ENCODE data around the gene ZFAND3.

The ZFAND3 gene

DNA sequence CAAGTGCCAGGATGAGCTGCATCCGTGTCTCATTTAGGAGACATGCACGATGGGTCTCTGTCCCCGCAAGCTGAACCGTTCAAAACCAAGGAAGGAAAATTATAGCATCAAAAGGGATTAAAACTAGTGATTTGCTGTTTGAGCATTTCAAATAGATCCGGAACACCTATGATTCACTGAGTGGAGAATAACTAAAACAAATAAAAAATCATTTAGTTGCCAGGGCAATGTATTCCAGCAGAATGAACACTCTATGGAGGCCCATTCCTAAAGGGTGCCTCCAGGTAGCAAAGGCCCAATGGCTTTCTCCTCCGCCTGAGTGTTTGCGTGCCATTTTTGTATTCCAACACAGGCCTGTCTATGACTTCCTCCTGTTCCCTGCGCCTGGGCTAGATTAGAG is 354.8 kb downstream of the ZFAND3 start:
- no peak for DNase-seq

DNA sequence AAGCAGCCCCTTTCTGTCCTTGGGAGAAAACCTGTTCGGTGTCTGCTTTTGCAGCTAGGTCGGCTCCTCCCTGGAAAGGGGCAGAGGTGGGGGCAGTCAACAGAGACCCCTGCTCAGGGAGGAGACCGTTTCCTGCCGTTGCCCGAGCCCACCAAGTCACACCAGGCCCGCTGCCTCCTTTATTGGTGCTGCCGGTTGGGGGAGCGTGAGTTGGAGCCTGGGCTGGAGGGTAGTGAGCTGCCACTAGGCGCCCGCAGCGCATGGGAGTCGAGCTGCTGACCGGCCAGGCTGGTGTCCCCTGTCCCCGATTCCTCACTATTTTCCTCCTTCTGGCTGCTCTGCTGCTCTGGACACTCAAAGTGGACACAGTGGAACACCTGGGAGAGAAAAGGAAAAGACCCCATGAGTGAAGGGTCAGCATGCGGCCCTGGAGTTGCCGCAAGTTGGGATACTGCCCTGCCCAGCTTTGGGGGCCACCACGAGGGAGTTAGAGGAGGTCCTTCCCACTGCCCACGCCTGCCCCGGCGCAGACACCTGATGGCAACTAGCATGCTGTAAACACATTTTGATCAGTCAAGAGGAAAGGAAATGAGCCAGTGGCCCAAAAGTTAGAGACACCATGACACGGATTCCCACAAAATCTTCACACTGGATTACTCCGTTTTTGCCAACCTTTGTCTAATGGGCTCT is 355.4 kb downstream of the ZFAND3 start:
- no peak for DNase-seq

DNA sequence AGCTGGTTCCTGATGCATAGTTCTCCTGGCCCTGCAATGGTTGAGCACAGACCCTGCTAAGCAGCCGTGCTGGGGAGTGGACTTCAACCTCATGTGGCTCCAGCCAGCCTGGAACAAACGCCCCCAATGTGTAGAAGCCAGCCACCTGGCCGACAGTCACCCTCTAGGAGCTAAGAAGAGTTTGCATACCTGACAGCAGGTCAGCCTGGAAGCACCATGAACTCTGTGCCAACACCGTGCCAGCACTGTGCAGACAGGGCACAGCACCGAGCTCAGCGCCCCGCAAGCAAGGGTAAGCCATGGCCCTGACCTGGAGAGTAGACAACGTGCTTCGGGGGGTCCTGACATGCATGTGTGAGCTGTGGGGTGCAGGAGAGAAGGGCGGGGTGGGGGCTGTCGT is 356.3 kb downstream of the ZFAND3 start:
- DNase-seq, result no peak

DNA sequence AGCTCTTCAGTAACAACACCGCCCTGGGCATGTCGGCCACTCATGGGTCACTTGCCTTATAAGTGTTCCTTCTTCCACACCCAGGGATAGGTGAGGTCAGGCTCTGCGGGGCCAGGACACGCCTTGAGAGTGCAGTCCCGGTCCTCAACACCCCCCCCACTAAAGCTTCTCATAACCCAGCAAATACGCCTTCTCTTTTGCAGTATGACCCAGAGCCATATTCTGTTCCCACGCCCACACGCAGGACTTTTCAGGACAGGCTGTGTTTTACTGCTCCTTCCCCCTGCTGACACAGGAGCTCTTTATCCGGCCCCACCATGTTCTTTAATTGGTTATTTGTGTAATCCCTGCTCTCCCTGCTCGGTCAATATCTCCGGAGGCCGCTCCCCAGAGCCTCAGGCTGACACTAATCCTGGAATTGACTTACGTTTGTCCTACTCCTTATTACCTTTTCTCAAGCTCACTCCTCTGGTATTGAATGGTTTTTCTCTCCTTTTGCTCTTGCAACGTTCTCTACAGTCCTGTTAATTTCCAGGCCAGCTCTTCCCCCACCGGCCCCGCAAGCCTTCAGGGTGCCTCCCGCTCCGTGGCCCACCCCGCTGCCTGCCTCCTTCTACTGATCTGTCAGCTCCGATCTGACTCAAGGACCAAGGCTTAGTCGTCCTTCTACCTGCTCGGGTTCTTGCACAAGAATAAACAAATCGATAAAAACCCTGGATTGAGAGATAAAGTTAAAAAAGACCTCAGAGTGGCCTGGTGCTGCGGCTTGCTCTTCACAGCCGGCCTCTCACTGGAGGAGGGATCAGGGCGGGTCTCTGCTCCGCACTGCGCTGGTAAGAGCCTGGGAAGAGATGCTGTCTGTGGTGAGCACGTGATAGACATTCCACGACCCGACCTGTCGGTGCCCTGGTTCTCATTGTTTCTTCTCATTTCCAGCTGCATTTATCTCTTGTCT is 357.5 kb downstream of the ZFAND3 start:
- no peak for DNase-seq

DNA sequence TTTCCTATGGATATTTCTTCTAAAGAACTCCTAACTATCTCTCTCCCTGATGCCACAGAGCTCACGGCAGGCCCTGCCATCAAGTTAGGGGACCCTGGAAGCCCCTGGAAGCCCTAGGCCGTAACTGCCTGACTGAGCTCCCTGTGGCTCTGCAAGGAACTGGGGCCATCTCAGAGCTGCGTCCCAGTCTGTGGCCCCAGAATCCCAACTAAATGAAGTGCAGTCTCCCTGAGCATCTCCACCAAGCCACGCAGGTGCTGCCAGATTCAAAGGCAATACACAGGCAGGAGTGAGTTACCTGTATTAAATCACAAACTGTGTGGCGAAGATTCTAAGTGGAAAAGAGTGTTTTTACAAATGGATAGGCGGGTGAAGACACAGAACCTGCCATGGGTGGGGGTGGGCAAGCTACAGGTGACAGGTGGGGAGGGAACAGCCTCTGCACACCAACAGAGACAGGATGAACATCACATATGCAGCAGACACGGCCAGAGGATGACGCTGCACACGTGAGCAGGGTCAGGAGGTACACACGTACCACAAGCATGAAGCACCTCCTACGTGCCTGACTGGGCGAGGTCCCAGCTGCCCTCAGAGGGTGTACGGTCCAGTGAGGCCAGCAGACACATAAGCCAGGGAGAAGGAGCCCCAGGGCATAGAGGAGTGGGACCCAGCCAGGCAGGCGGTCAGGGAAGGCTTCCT is 358.5 kb downstream of the ZFAND3 start:
- no peak for DNase-seq

DNA sequence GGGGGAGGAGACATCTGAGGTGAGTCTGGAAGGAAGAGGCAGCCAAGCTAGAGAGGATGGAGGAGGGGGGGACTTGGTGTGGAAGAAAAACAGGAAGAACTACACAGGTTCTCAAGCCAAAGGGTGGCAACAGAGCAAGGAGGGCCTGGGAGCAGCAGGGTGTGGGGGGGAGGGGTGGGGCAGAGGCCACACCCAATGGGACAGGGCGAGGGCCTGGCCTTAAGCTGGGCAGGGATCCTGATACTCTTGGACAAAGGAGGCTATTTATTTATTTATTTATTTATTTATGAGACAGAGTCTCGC is 359.0 kb downstream of the ZFAND3 start:
- DNase-seq, result no peak

DNA sequence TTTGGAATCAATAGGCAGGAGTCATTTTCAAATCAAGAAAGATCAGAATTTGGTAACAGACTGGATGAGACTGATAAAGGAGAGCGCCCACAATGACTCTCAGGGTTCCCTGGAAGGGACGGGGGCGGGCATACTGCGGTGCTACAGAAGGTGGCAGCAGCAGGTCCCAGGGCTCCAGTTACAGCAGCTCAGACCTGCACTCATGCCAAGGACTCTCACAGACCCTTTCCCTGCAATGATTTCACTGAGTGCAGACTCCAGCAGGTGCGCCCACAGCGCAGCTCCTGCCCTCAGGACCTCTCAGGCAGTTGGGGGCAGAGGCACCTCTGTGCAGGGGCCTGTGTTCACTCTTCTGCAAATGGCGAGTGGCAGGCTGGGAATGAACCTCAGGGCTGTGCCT is 359.8 kb downstream of the ZFAND3 start:
- DNase-seq, result peak in 1 of 2 experiments; percentile 28

DNA sequence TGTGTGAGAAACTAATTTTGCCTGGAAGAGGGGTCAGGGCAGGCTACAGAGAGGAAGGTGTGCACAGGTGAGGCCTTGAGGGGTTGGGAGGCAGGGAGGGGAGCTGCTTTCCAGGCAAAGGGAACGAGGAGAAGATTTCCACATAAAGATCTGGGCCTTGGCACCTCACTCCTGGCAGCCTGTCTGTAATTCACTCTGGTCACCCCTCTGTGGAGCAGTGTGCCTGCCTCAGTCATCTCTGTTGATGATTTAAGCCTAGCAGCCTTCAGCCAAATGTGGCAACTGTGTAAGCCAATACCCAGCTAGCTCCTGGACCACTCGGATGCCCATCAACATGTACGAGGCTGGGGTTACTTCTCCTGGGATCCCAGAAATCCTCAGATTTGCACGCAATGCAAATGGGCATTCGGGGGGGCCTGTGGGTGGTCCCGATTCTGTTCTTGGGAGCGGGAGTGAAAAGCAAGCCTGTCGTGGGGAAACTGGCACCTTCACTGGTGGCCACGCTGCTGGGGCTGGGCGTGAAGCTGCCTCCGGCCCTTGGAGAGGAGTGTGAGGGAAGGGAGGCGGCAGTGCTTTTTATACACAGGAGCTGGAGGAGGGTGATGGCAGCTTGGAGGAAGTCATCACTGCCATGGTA is 360.4 kb downstream of the ZFAND3 start:
- DNase-seq, result no peak

DNA sequence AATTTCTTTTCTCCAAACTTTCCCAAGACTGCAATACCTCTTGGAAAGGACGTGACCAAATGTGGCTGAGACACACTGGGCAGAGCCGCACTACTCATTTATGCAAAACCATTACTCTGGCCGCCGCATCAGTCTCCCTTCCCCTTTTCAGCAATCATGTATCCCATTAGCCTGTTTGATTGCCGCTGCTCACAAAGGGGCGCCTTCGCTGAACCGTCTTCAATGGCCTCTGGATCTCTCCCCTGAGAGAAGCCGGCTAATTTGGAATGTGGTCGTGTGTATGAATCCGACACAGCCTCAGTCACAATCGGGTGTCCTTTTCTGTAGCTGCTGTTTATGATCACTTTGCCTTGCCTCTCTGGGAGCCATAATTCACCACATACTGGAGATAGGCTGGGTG is 361.1 kb downstream of the ZFAND3 start:
- DNase-seq, result no peak

DNA sequence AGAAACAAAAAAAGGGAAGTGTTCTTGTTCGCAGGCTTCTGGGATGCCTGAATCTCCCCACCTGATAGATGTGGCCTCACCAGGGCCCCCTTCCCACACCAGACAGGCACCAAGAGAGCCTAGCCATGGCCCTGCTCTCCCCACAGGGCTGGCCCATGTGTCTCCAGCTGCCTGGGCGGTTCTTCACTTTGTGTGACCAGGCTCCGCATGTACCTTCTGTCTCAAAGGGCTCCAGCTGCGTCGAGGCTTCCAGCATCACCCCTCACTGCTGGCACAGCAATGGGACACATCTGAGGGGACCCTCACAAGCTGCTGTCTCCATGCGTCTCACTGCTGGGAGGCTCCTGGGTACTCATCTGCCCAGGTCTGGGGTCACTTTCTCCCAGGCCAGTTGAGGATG is 362.9 kb downstream of the ZFAND3 start:
- DNase-seq, result no peak

DNA sequence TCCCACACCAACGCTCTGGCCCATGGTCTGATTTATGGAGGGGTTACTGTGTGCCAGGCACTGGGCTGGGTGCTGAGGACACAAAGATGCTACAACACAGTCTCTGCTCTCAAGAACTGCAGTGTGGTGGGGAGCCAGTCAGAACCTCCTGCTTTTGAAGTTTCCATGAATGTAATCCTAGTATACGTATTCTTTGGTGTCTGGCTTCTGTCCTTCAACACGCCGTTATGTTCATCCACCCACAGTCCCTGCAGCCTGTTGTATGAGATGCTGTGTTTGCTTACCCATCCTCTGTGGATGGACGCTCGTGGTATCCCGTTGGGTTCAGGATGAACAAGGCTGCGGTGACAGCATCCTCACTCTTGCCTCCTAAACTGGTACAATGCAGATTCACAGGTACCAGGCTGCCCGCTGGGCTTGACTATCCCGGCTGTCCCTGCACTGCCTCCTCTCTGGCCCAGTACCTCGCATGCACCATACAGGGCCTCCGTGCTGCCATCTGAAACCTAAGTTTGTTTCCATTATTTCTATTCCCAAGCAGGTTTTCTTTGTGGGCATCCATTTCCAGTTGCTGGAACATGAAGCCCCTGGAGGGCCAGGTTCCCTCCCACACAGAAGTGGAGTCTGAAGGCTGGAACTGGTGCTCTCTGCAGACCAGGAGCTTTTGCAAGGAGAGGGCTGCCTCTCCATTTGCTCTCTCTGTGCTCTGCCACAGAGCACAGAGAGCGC is 364.5 kb downstream of the ZFAND3 start:
- DNase-seq, result no peak

DNA sequence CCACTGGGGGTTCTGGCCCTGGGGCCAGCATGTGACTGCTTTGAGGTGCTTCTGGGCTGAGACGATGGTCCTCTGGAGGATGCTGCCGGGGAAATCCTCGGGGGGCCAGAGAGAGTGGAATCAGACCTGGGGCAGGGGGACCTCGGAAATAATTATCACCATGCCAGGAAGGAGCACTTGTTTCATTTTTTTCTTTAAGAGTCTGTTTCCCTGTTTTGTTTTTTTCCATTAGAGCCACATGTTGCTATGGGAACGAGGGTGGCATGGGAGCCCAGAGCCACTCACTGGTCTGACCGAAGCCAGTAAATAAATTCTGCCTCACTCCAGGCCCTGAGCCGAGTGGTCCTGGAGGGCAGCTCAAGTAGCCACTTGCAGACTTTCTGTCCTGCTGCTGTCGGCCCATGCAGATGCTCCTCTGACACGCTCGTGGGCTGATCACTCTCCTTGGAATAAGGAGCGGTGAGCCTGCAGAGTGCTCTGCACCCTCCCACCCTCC is 365.1 kb downstream of the ZFAND3 start:
- DNase-seq, result no peak

DNA sequence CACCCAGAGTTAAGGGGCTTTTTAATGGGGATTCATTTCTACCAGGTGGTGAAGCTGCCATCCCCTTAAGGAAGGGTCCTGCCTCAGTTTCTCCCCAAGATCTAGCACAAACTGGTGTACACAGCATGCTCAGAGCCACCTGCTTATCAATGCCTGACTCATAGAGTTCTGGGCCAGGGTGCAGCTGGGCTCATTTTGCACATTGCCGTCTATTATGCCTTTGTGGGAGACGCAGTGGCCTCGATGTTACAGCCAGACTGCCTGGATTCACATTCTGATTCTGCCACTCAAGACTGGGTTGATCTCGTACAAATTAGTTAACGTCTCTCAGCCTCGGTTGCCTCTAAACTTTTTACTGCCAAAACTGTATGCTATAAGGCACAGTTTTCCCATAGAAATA is 365.7 kb downstream of the ZFAND3 start:
- DNase-seq, result no peak

DNA sequence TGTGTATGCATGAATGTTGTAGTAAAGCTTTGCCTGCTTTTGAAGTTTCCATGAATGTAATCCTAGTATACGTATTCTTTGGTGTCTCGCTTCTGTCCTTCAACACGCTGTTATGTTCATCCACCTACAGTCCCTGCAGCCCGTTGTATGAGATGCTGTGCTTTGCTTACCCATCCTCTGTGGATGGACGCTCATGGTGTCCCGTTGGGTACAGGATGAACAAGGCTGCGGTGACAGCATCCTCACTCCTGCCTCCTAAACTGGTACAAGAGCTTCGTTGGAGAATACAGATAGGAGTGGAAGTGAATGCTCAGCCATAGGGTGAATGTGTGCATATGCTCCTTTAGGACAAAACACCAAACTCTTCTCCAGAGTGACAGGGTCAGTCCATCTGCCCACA is 366.2 kb downstream of the ZFAND3 start:
- DNase-seq, result no peak

DNA sequence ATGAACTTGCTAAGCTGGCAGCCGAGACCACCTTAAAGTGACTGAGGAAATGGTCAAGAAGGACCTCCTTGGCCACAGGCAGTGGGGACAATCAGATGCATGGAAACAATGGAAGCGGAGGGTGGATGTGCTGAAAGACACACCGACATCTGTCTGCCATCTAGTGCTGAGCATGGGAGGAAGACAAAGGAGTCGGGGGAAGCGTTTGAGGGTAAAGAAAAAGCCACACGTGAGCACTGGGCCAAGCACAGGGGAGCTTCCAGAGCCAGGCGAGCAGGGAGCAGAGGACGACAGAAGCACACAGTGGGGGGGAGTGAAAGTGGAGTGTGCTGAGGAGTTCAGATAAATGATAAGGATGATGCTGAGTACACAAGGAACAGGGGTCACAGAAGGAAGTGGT is 367.8 kb downstream of the ZFAND3 start:
- DNase-seq, result no peak

DNA sequence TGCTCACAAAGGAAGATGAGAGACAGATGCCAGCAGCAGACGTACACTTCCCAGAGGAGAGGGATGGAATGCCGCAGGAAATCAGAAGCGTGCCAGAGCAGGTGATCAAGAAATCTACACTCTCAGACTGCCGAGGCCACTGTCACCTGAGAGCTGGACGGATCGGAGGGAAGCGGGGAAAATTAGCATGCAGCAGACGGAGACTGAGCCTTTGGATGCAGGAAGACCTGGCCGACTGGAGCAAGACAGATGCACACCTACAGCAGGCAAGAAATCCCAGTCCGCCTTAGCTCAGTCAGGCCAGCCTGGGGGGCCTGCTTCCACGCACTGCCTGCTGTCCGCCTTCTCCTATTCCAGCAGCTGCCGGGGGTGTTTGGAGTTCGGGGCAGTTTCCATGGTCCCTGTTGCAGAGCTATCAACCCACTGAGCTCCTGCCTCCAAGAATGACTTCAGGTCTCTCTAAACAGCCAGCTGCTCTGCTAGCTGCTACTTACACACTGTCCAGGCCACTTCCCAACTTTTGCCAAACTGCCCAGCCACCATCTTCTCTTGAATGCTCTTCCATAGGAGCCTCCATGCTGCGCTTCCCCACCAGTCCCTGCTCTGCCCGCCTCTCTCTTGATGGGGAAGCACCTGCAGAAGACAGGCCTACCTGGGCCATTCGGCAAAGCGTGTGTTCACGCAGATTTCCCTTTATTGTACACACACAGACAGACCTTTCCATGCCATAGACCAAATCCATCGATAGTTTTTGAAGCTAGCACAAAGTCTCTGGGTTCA is 368.5 kb downstream of the ZFAND3 start:
- no peak for DNase-seq

DNA sequence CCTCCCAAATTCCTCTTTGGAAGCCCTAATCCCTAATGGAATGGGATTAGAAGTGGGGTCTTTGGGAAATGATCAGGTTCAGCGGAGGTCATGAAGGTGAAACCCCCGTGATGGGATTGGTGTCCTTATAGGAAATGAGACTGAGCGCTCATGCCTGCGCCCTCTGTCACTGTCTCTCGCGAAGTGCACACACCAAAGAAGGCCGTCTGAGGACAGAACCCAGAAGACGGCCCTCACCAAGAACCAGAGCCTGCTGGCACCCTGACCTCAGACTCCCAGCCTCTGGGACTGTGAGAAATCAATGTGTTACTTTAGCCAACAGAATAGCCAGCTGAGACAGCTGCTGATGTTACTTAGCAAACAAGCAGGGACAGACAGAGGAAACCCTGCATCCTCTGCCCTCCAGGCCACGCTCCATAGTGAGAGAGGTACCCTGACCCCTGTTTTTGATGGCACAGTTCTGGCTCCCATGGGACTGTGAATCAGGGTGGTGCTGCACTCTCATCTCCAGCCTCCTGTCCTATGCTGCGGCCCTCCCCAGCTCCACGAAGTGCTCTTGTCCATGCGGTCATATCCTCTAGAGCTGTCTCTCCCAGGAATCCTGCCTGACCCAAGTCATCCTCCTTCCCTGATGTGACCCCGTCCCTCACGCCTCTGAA is 369.3 kb downstream of the ZFAND3 start:
- DNase-seq, result no peak

DNA sequence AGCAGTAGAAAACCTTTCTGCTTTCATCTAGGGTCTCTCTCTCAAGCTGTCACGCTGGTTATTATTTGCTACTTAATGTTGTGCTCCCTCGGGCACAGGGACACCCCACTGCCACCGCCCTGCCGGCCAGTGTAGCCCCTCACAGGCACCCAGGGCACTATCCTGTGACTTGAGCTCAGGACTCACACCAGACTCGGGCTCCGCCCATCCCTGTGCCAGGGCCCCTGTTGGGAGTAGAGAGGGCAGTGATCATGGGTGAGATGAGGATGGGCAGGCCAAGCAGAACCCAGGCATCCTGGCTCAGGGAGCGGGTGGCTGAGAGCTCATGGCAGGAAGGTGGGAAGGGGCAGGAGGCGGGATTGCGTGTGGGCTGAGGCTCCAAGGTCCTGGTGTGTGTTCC is 371.9 kb downstream of the ZFAND3 start:
- no peak for DNase-seq

DNA sequence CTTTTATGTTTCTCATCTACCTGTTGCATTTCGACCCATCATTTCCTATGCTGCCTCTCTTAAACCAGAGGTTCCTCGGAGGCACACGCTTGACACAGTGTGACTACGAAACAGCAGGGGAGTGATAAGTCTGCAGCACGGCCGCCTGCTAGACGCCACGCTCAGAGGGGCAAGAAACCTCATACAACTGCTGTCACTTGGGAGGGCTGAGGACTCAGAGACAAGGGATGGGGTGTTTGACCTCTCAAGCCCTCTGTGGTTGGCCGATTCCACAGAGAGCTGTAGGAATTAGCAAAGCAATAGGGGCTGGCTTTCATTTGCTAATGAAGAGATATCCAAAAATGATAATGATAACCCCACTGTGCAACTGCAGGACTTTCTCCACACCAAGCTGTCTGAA is 372.5 kb downstream of the ZFAND3 start:
- DNase-seq, result no peak

DNA sequence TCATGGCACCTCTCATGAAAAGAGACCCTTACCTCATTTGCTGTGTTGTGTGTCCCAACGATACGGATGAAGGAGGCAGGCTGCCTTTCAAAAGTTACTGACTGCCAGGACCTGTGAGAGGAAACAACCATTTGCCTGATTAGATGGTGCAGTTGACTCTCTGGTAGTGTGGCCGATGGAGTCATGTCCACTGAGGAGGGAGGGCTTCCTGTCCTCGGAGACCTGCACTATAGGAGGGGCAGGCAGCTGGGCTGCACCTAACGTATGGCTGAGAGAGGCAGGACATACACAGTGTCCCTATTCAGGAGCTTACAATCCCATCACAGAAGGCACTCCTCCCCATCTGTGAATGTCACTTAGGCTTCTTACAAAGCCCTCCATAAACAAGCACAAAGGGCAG is 373.0 kb downstream of the ZFAND3 start:
- no peak for DNase-seq

DNA sequence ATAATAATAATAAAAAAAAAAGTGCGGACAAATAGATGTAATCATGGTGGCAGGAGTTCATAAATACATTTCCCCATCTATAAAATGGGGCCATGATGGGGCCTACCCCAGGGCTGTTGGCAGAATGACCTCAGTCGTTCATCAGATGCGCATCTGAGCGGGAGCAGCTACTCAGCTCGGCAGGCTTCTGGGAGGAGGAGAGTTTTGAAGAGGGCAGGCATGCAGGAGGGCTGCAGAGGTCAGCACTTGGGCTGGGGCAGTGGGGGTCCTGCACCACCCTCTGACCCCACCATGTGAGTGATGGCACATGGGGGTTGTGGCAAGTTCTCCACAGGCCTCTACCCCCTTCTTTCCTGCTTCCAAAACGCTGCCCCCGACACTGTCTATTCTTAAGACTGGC is 373.5 kb downstream of the ZFAND3 start:
- DNase-seq, result no peak

Data from NCI-H2081 (cell line).